ENCODE results near the gene CNNM4. TPM values are rescaled to one million over a fixed set of nuclear protein-coding genes. Genes with fewer than 3 reads are reported as not detected.

The CNNM4 gene
- total RNA-seq, 1 donor, result 5.6 TPM

DNA sequence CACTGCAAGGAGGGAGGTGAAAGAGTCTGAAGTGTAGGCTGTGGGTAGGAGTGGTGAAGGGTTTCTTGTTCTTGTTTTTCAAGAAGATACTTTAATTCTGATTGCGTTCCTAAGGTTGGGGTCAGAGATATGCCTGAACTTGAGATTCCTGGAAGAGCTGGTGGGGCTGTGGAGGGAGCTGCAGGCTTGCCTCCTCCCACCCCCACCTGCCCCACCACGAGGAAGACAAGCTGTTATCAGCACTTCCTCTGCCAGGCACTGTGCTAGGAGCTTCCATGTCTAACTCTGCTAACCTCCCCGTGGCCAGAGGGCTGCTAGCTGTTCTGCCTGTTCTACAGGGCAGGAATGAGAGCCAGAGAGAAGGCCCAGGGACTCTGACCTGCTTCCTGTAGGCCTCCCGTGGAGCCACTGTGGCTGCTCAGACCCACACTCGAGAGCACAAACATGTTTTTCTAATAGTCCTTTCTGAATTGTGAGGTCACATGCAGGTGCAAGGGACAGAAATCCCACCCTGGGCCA, 69.4 kb downstream of the CNNM4 start:
- TF ChIP-seq, protein P1, sequence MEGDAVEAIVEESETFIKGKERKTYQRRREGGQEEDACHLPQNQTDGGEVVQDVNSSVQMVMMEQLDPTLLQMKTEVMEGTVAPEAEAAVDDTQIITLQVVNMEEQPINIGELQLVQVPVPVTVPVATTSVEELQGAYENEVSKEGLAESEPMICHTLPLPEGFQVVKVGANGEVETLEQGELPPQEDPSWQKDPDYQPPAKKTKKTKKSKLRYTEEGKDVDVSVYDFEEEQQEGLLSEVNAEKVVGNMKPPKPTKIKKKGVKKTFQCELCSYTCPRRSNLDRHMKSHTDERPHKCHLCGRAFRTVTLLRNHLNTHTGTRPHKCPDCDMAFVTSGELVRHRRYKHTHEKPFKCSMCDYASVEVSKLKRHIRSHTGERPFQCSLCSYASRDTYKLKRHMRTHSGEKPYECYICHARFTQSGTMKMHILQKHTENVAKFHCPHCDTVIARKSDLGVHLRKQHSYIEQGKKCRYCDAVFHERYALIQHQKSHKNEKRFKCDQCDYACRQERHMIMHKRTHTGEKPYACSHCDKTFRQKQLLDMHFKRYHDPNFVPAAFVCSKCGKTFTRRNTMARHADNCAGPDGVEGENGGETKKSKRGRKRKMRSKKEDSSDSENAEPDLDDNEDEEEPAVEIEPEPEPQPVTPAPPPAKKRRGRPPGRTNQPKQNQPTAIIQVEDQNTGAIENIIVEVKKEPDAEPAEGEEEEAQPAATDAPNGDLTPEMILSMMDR (IDR thresholded peaks at IDR 0.05; ENCODE audit: insufficient read depth, low read depth, low read length), result no peak
- DNase-seq (ENCODE audit: low read depth), result no peak
- H3K4me3 ChIP-seq (ENCODE audit: low read depth, low read length), result no peak overlapping the region

GRCh38 chr2:96831679-96832078, 71.0 kb downstream of the CNNM4 start:
- no peak overlapping the region for H3K4me3 ChIP-seq (ENCODE audit: low read depth, low read length)
- TF ChIP-seq, protein P1 (IDR thresholded peaks at IDR 0.05; ENCODE audit: insufficient read depth, low read depth, low read length), result no peak
- DNase-seq (ENCODE audit: low read depth), result no peak

DNA sequence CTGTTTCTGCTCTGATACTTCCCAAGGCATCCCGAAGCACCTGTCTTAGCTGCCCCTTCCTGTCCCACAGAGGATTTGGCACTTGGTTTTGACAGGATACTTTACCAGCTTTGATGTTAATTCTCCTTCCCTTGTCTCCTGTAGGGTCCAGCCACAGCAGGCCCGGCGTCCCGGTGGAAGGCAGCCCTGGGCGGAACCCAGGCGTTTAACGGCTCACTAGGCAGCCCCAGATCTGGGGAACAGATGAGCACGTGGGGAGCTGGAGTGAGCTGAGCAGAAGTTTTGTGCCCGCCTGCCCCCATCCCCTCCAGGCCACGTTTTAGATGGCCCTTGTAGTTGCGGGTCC, 71.7 kb downstream of the CNNM4 start:
- TF ChIP-seq, protein P1 (IDR thresholded peaks at IDR 0.05; ENCODE audit: insufficient read depth, low read depth, low read length), result no peak
- no peak for DNase-seq (ENCODE audit: low read depth)
- no peak overlapping the region for H3K4me3 ChIP-seq (ENCODE audit: low read depth, low read length)

GRCh38 chr2:96832754-96833507, 72.2 kb downstream of the CNNM4 start:
- TF ChIP-seq, protein P1 (IDR thresholded peaks at IDR 0.05; ENCODE audit: insufficient read depth, low read depth, low read length), result no peak
- DNase-seq (ENCODE audit: low read depth), result peak; percentile 67
- H3K4me3 ChIP-seq (ENCODE audit: low read depth, low read length), result no peak overlapping the region

GRCh38 chr2:96835830-96836229, 75.1 kb downstream of the CNNM4 start:
- DNase-seq (ENCODE audit: low read depth), result no peak
- TF ChIP-seq, protein P1 (IDR thresholded peaks at IDR 0.05; ENCODE audit: insufficient read depth, low read depth, low read length), result no peak
- no peak overlapping the region for H3K4me3 ChIP-seq (ENCODE audit: low read depth, low read length)

DNA sequence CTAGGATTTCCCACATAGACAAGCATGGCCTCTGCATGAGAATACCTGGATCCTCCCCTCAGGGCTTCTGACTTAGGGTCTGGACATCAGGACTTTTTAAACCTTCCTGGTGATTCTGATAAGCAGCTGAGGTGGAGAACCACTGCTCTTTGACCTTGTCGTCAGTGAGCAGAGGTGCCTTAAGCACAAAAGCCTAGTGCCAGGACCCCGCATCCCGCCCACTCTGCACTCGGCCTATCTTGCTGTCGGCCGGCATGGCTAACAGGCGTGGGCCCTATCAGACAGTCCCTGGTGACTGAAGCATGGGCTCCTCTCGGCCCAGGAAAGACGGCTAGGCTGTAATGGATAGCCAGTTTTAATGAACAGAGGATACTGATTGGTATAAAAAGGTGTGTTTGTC, 76.9 kb downstream of the CNNM4 start:
- TF ChIP-seq, protein P1 (IDR thresholded peaks at IDR 0.05; ENCODE audit: insufficient read depth, low read depth, low read length), result no peak
- no peak for DNase-seq (ENCODE audit: low read depth)
- no peak overlapping the region for H3K4me3 ChIP-seq (ENCODE audit: low read depth, low read length)

Measured in fibroblast of villous mesenchyme (primary cell).